ENCODE measurements around the gene TSPAN6.

- TF ChIP-seq MXI1 (IDR thresholded peaks at IDR 0.05; ENCODE audit: borderline replicate concordance, low read depth, low read length), result no peak
- no peak for TF ChIP-seq CHD1 (IDR thresholded peaks at IDR 0.05; ENCODE audit: low read depth, low read length)
- TF ChIP-seq POLR2A (IDR thresholded peaks at IDR 0.05; ENCODE audit: low read depth, low read length), result no peak
- TF ChIP-seq CTCF (conservative IDR thresholded peaks at IDR 0.05; ENCODE audit: low read depth, low read length), result no peak
- TF ChIP-seq BHLHE40 (IDR thresholded peaks at IDR 0.05; ENCODE audit: low read depth, low read length), result no peak
- no peak for TF ChIP-seq RCOR1 (IDR thresholded peaks at IDR 0.05; ENCODE audit: insufficient replicate concordance, low read length)
- no peak for TF ChIP-seq USF2 (IDR thresholded peaks at IDR 0.05; ENCODE audit: low read depth, low read length)
- TF ChIP-seq MAFK (IDR thresholded peaks at IDR 0.05; ENCODE audit: low read depth, low read length), result no peak
- TF ChIP-seq FOS (IDR thresholded peaks at IDR 0.05; ENCODE audit: low read depth, low read length), result no peak
- TF ChIP-seq ELK1 (IDR thresholded peaks at IDR 0.05; ENCODE audit: borderline replicate concordance, low read depth, low read length), result no peak
- TF ChIP-seq SMC3 (IDR thresholded peaks at IDR 0.05; ENCODE audit: low read depth, low read length), result no peak
- TF ChIP-seq CEBPB (IDR thresholded peaks at IDR 0.05; ENCODE audit: low read depth, low read length), result no peak
- TF ChIP-seq MAZ (IDR thresholded peaks at IDR 0.05; ENCODE audit: borderline replicate concordance, low read depth, low read length), result no peak
Measured at GRCh38 chrX:100685997-100686305, 49.3 kb upstream of the TSPAN6 start.

Measured in IMR-90 (cell line).